K562 treated with DMSO at 1 percent for 12 hours (cell line): Measurements from ENCODE around the gene TMEM156. TPM values are rescaled to one million over a fixed set of nuclear protein-coding genes. Genes with fewer than 3 reads are reported as not detected.

Experiments
- total RNA-seq: library from RNA; unstranded; fragments of 300-600 nt; gene quantifications from 2 replicates; pipeline ENCODE4 v1.2.3, GENCODE V29; 2022; ENCODE audit not compliant: insufficient read depth

Gene TMEM156
- total RNA-seq, result 5.3 and 5.7 TPM in 2 replicates

GRCh38 chr4:39032218-39033085 lies at the start of gene TMEM156:
TMEM156 (minus strand) TSS chr4:39032409; CDS start chr4:39032313, 96 bp downstream.

GRCh38 chr4:39062094-39062769 lies 30.0 kb upstream of the TMEM156 start, which contains the start of gene KLHL5:
KLHL5 (plus strand) TSS chr4:39062232; CDS start chr4:39062653, 421 bp downstream.

Other genes starting within 250 kb of the TMEM156 start
- gene TLR10, start 249.4 kb downstream of the TMEM156 start, total RNA-seq, result not detected in 2 replicates
- gene TLR1, start 227.6 kb downstream of the TMEM156 start, total RNA-seq, result 0.77 TPM in 1 of 2 replicates, not detected in the other
- gene TLR6, start 175.6 kb downstream of the TMEM156 start, total RNA-seq, result 0.33 and 1.2 TPM in 2 replicates
- 3.6 and 12.4 TPM in 2 replicates for gene FAM114A1, start 164.6 kb downstream of the TMEM156 start, total RNA-seq
- gene KLHL5, start 29.8 kb upstream of the TMEM156 start, total RNA-seq, result 20.2 and 39.5 TPM in 2 replicates
- 5.6 and 19.4 TPM in 2 replicates for gene WDR19, start 150.1 kb upstream of the TMEM156 start, total RNA-seq